Smooth muscle cell of the coronary artery (primary cell): ENCODE measurements around the gene OPRM1. TPM values are rescaled to one million over a fixed set of nuclear protein-coding genes. Genes with fewer than 3 reads are reported as not detected.

Experiments used
- total RNA-seq: library from RNA; depleted of rRNA; stranded (reverse); fragments of >200 nt; gene quantifications from 2 replicates; pipeline ENCODE4 v1.2.3, GENCODE V29; 2014; ENCODE audit warnings: low replicate concordance

OPRM1 gene
- not detected in 2 replicates for total RNA-seq

GRCh38 chr6:154039231-154039842 lies at the start of gene OPRM1:
TSS of gene OPRM1 (plus strand) at chr6:154039240. CDS start at chr6:154039545, 305 bp downstream.

